Loucy (cell line): ENCODE data around the gene ABCB9.

Experiments used
- EZH2phosphoT487 ChIP-seq: fragments of 200-600 bp; IDR thresholded peaks from 2 replicates; pipeline ENCODE4 v1.6.1; 2018; ENCODE audit warnings: antibody characterized with exemption, mild to moderate bottlenecking, moderate library complexity, borderline replicate concordance
- TF ChIP-seq, protein P1 (sequence below): fragments of 200-600 bp; sonication (generic); conservative IDR thresholded peaks from 2 replicates; pipeline ENCODE4 v1.5.1; 2014; ENCODE audit warnings: mild to moderate bottlenecking, antibody characterized with exemption, low read length

DNA sequence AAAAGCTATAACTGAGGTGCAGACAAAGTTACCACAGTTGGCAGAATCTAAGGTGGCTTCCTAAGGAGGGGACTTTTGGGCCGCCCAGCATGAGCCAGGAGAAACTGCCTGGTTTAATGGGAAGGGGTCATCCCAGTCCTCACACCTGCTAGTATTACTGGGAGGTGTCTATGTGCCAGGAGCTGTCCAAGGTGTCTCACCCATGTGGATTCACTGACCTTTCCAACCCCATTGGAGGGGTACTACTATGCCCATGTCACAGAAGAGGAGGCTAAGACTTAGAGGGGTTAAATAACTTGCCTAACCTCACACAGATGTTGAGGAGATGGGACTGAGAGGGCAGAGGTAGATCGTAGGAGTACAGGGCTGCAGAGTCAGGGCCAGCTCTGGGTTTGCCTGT is 10.2 kb downstream of the ABCB9 start:
- no peak for TF ChIP-seq EZH2phosphoT487
- TF ChIP-seq, protein P1, sequence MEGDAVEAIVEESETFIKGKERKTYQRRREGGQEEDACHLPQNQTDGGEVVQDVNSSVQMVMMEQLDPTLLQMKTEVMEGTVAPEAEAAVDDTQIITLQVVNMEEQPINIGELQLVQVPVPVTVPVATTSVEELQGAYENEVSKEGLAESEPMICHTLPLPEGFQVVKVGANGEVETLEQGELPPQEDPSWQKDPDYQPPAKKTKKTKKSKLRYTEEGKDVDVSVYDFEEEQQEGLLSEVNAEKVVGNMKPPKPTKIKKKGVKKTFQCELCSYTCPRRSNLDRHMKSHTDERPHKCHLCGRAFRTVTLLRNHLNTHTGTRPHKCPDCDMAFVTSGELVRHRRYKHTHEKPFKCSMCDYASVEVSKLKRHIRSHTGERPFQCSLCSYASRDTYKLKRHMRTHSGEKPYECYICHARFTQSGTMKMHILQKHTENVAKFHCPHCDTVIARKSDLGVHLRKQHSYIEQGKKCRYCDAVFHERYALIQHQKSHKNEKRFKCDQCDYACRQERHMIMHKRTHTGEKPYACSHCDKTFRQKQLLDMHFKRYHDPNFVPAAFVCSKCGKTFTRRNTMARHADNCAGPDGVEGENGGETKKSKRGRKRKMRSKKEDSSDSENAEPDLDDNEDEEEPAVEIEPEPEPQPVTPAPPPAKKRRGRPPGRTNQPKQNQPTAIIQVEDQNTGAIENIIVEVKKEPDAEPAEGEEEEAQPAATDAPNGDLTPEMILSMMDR: no peak
